HG03575 (cell line): ENCODE data around the gene MED29.

Experiments
- ATAC-seq: cut with Tn5 transposase; IDR thresholded peaks from one replicate; pipeline ENCODE4 v1.9.1; 2021; ENCODE audit not compliant: unreplicated experiment, insufficient number of reproducible peaks, low FRiP score; ENCODE audit errors: extremely low read depth

Gene MED29

GRCh38 chr19:39445196-39446111, 54.3 kb downstream of the MED29 start, which contains the start of gene SUPT5H:
SUPT5H (plus strand) TSS chr19:39445582; CDS start chr19:39445891, 309 bp downstream.
- peak; percentile 51 for ATAC-seq

GRCh38 chr19:39446365-39447084, 55.3 kb downstream of the MED29 start:
- ATAC-seq, result no peak

DNA sequence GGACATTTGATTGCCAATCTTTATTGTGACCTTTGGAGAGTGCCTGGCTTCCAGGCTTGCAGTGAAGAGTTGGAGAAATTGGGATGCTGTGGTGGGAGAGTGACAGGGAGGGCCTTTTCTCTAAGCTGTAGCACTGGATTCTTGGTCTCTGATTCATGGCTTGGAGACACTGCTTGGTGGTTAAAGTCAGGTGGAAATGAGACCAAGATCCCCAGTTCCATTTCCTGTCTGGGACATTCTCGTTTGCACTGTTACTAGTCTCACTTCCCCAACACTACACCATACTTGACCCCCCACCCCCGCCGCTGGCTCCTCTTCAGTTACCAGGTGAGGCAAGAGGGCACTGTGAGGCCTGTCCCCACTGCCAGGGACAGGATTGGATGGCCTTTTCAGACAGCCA, 57.1 kb downstream of the MED29 start:
- ATAC-seq, result no peak

GRCh38 chr19:39449116-39449797, 58.1 kb downstream of the MED29 start:
- no peak for ATAC-seq
